HepG2 (cell line): ENCODE measurements around the gene ZNF280A. TPM values are rescaled to one million over a fixed set of nuclear protein-coding genes. Genes with fewer than 3 reads are reported as not detected.

Experiments
- ATAC-seq: fragments of 200-7000 bp; cut with Tn5 transposase; 3 replicates; pipeline ENCODE4 v1.9.1; 2020; ENCODE audit warnings: mild to moderate bottlenecking, moderate library complexity
- BruUV-seq: library from RNA; stranded (reverse); fragments of 400-500 nt; replicated peaks from 2 replicates; lab custom pipeline; 2021; lab: Mats Ljungman, UMichigan
- CTCF ChIA-PET: fragments of 300-600 bp; formaldehyde crosslinking; extraction: SDS; loops from one replicate; lab custom pipeline; 2021; ENCODE audit warnings: low total read pairs, inconsistent platforms, low intra/inter-chr PET ratio; lab: Yijun Ruan, JAX
- POLR2A ChIA-PET: fragments of 350-600 bp; sonication (Branson Sonifier 250); formaldehyde crosslinking; loops from one replicate; lab custom pipeline; 2020; ENCODE audit warnings: antibody characterized with exemption, inconsistent platforms; lab: Yijun Ruan, JAX
- DNase-seq: peaks from one replicate; pipeline ENCODE4 v3.0.0-alpha.2; 2015; ENCODE audit warnings: low spot score
- FAIRE-seq: peaks from 3 replicates; lab custom pipeline; 2011; peaks lifted over from hg19 to GRCh38; lab: Jason Lieb, UNC
- H2AFZ ChIP-seq: one replicate; pipeline ENCODE4 v1.6.1; 2011; ENCODE audit warnings: low read length, inconsistent platforms
- H3K27ac ChIP-seq: fragments of 300-600 bp; 3 replicates; pipeline ENCODE4 v1.8.0; 2011; ENCODE audit warnings: mixed run types, mild to moderate bottlenecking, mixed read lengths, low read length, inconsistent platforms; ENCODE audit not compliant: insufficient read depth; ENCODE audit errors: extremely low read length
- H3K27me3 ChIP-seq, 2 experiments: fragments of 200-600 bp in 1 of 2; 2 replicates in 1 of 2; 3 replicates in 1 of 2; pipeline versions ENCODE4 v1.6.0 to v1.8.0; 2011; ENCODE audit warnings: low read length in 2 of 2, mild to moderate bottlenecking in 2 of 2, moderate library complexity in 2 of 2, inconsistent platforms in 1 of 2; ENCODE audit not compliant: insufficient read depth in 2 of 2, control insufficient read depth in 1 of 2
- H3K36me3 ChIP-seq, 2 experiments: fragments of 200-600 bp in 1 of 2; replicated peaks in 1 of 2; 2 replicates in 1 of 2; 3 replicates in 1 of 2; pipeline versions ENCODE4 v1.5.1 to v1.8.0; 2011; ENCODE audit warnings: low read length in 2 of 2, inconsistent platforms in 1 of 2; ENCODE audit not compliant: insufficient read depth in 2 of 2, control insufficient read depth in 1 of 2
- H3K4me1 ChIP-seq: 2 replicates; pipeline ENCODE4 v1.5.1; 2012; ENCODE audit warnings: low read length, inconsistent platforms; ENCODE audit not compliant: insufficient read depth
- H3K4me2 ChIP-seq: 2 replicates; pipeline ENCODE4 v1.6.0; 2011; ENCODE audit warnings: low read depth, low read length, inconsistent platforms
- H3K4me3 ChIP-seq, 3 experiments: fragments of 200-600 bp in 1 of 3; sonication (generic), shearing (Covaris generic) in 1 of 3; replicated peaks in 1 of 3; 2 replicates each; pipeline ENCODE4 v1.5.1; 2011 to 2016; ENCODE audit warnings: low read length in 3 of 3, inconsistent platforms in 2 of 3, low read depth in 2 of 3, mild to moderate bottlenecking in 2 of 3, control low read depth in 1 of 3, mixed read lengths in 1 of 3; ENCODE audit not compliant: insufficient read depth in 1 of 3
- H3K79me2 ChIP-seq: one replicate; pipeline ENCODE4 v1.6.1; 2011; ENCODE audit warnings: low read length, inconsistent platforms; ENCODE audit not compliant: insufficient read depth
- H3K9ac ChIP-seq: 2 replicates; pipeline ENCODE4 v1.6.0; 2011; ENCODE audit warnings: mild to moderate bottlenecking, low read depth, low read length, inconsistent platforms; ENCODE audit not compliant: insufficient read depth
- H3K9me3 ChIP-seq: 2 replicates; pipeline ENCODE4 v1.5.1; 2012; ENCODE audit warnings: mild to moderate bottlenecking, low read length
- H4K20me1 ChIP-seq: 2 replicates; pipeline ENCODE4 v1.6.0; 2011; ENCODE audit warnings: inconsistent platforms, mild to moderate bottlenecking, low read length, moderate library complexity; ENCODE audit not compliant: insufficient read depth
- CENPBD1 ChIP-seq: sonication (generic); formaldehyde crosslinking; IDR thresholded peaks from 2 replicates; pipeline ENCODE4 v1.8.0; 2022; ENCODE audit warnings: missing genetic modification reagents, low read depth, mild to moderate bottlenecking, borderline replicate concordance
- ETV6 ChIP-seq: sonication (generic); formaldehyde crosslinking; conservative IDR thresholded peaks from 2 replicates; pipeline ENCODE4 v1.4.0; 2020; ENCODE audit warnings: missing genetic modification reagents
- HMGXB4 ChIP-seq, 2 experiments: sonication (generic) in 1 of 2; formaldehyde crosslinking in 1 of 2; IDR thresholded peaks; 2 replicates each; pipeline versions ENCODE4 v1.4.0 to v1.6.1; 2018 to 2020; ENCODE audit warnings: missing genetic modification reagents in 2 of 2, borderline replicate concordance in 1 of 2, low read depth in 1 of 2, mild to moderate bottlenecking in 1 of 2, missing biosample characterization in 1 of 2
- RBM22 ChIP-seq: fragments of 200-400 bp; formaldehyde crosslinking; optimal IDR thresholded peaks from 2 replicates; pipeline ENCODE3; 2017; ENCODE audit warnings: mild to moderate bottlenecking, low read length, moderate library complexity
- ZC3H4 ChIP-seq: sonication (generic); formaldehyde crosslinking; IDR thresholded peaks from 2 replicates; pipeline ENCODE4 v1.4.0; 2020; ENCODE audit warnings: missing genetic modification reagents, borderline replicate concordance
- ZMYM2 ChIP-seq: sonication (generic); formaldehyde crosslinking; IDR thresholded peaks from 2 replicates; pipeline ENCODE4 v1.8.0; 2022; ENCODE audit warnings: mild to moderate bottlenecking, missing genetic modification reagents
- ZNF234 ChIP-seq: sonication (generic); formaldehyde crosslinking; conservative IDR thresholded peaks from 2 replicates; pipeline ENCODE4 v1.5.1; 2020; ENCODE audit warnings: mild to moderate bottlenecking, missing genetic modification reagents
- ZNF264 ChIP-seq: sonication (generic); formaldehyde crosslinking; IDR thresholded peaks from 2 replicates; pipeline ENCODE4 v1.4.0; 2020; ENCODE audit warnings: missing genetic modification reagents
- ZNF451 ChIP-seq: sonication (generic); formaldehyde crosslinking; IDR thresholded peaks from 2 replicates; pipeline ENCODE4 v1.5.0; 2020; ENCODE audit warnings: mild to moderate bottlenecking, missing genetic modification reagents
- ZNF550 ChIP-seq: sonication (generic); formaldehyde crosslinking; IDR thresholded peaks from 2 replicates; pipeline ENCODE4 v1.4.0; 2020; ENCODE audit warnings: mild to moderate bottlenecking, missing genetic modification reagents, borderline replicate concordance
- ZNF572 ChIP-seq: sonication (generic); formaldehyde crosslinking; IDR thresholded peaks from 2 replicates; pipeline ENCODE4 v1.5.1; 2020; ENCODE audit warnings: mild to moderate bottlenecking, missing genetic modification reagents
- ZNF580 ChIP-seq: IDR thresholded peaks from 2 replicates; pipeline ENCODE4 v1.6.1; 2016; ENCODE audit warnings: low read depth, borderline replicate concordance
- ZNF672 ChIP-seq: sonication (generic); formaldehyde crosslinking; IDR thresholded peaks from 2 replicates; pipeline ENCODE4 v1.8.1; 2022; ENCODE audit warnings: missing genetic modification reagents
- ZNF75D ChIP-seq: sonication (generic); formaldehyde crosslinking; IDR thresholded peaks from 2 replicates; pipeline ENCODE4 v1.8.1; 2023; ENCODE audit warnings: missing genetic modification reagents, mild to moderate bottlenecking, borderline replicate concordance
- ZNF776 ChIP-seq: sonication (generic); formaldehyde crosslinking; IDR thresholded peaks from 2 replicates; pipeline ENCODE4 v1.4.0; 2020; ENCODE audit warnings: mild to moderate bottlenecking, missing genetic modification reagents
- ZNF782 ChIP-seq: sonication (generic); formaldehyde crosslinking; IDR thresholded peaks from 2 replicates; pipeline ENCODE4 v1.4.0; 2020; ENCODE audit warnings: missing genetic modification reagents, mild to moderate bottlenecking, borderline replicate concordance
- ZNF883 ChIP-seq: sonication (generic); formaldehyde crosslinking; IDR thresholded peaks from 2 replicates; pipeline ENCODE4 v1.5.1; 2020; ENCODE audit warnings: mild to moderate bottlenecking, missing genetic modification reagents; ENCODE audit errors: not compliant biosample characterization
- WGBS: methylation state at CpG from one replicate; pipeline ENCODE4 v1.1.6; 2017; ENCODE audit warnings: low lambda C conversion rate; 5-methylcytosine and 5-hydroxymethylcytosine counted together
- in situ Hi-C: cut with HindIII; loops from 2 replicates; pipeline ENCODE4 v1.10.0; 2017; ENCODE audit warnings: low pct_unique_long_range_greater_than_20kb; ENCODE audit not compliant: extremely low pct_ligation_motif_present
- intact Hi-C: fragments of 100-400 bp; cut with micrococcal nuclease; formaldehyde crosslinking; loops from one replicate; pipeline ENCODE4 v1.10.0; 2022; ENCODE audit not compliant: unreplicated experiment
- polyA plus RNA-seq, 8 experiments: library from polyadenylated mRNA; depleted of rRNA in 3 of 8; stranded (reverse) in 7 of 8; unstranded in 1 of 8; fragments of >200 nt; fragmentation: Illumina TruSeq in 4 of 8; extraction: Trizol in 4 of 8; gene quantifications; 2 replicates each; pipeline versions ENCODE4 v1.2.1 to v1.2.3, GENCODE V29; 2011 to 2016; ENCODE audit warnings: low read depth in 4 of 8, missing spikeins in 1 of 8, mixed read lengths in 1 of 8; ENCODE audit not compliant: insufficient read depth in 1 of 8
- total RNA-seq, 5 experiments: library from RNA; depleted of rRNA; stranded (reverse); fragments of >200 nt; fragmentation: Illumina TruSeq; extraction: Trizol; gene quantifications; 2 replicates each; pipeline ENCODE4 v1.2.3, GENCODE V29; 2016; ENCODE audit warnings: low read depth in 1 of 5
- TF ChIP-seq, protein P1 (sequence below): sonication (generic); formaldehyde crosslinking; IDR thresholded peaks from 2 replicates; pipeline ENCODE4 v1.5.0; 2020; ENCODE audit warnings: missing genetic modification reagents

Gene ZNF280A
- total and polyA plus RNA-seq, 2 of the 13 experiments (the other 11 are each of a cell fraction or from before 2014, with no cell fraction given), result 1.4 to 2.9 TPM

DNA sequence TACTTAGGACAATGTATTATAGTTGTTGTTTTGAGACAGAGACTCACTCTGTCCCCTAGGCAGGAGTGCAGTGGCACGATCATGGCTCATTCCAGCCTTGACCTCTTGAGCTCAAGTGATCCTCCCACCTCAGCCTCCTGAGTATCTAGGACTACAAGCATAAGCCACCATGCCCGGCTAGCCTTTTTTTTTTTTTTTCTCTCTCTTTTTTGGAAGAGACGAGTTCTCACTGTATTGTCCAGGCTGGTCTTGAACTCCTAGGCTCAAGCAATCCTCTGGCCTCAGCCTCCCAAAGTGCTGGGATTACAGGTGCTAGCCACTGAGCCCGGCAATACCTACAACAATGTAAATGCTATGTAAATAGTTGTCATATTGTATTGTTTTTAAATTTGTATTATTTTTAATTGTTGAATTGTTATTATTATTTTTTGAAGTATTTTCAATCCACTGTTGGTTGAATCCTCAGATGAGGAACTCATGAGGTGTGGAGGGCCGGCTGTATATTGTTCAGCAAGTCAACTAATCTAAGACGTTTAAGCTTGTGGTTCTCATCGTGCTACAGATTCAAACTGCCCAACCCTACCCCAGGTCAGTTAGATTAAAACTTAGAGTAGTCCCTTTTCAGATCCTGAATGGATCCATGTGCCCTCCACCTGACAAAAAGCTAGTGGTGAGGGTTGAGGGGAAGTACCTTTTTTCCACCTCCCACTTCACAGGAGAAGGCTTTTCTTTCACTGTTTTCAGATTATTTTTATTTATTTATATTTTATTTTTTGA, 11.9 kb upstream of the ZNF280A start:
- H3K4me1 ChIP-seq, result no peaks in the 10 kb centered on the region
- H3K9me3 ChIP-seq, result no peaks in the 10 kb centered on the region
- in situ Hi-C loops, result no loop called here
- no peak for ATAC-seq
- H3K9ac ChIP-seq, result no peak overlapping the region
- TF ChIP-seq ZNF264 (CRISPR knock-in tag) (no peak), ZNF580 (CRISPR knock-in tag) (no peak), ZNF572 (no peak), ZMYM2 (CRISPR knock-in tag) (no peak), ZNF776 (CRISPR knock-in tag) (no peak), ZNF883 (CRISPR knock-in tag) (no peak), HMGXB4 (CRISPR knock-in tag; IDR thresholded peaks at IDR 0.05; ENCODE audit: borderline replicate concordance in 1 of 2, low read depth in 1 of 2) (no peak), ZNF234 (no peak), CENPBD1 (CRISPR knock-in tag) (no peak), ZNF672 (CRISPR knock-in tag) (no peak), RBM22 (no peak), ZNF550 (CRISPR knock-in tag) (no peak), ZNF451 (no peak), ZC3H4 (no peak), ETV6 (no peak), ZNF782 (CRISPR knock-in tag) (no peak), ZNF75D (CRISPR knock-in tag) (no peak)
- TF ChIP-seq, protein P1, sequence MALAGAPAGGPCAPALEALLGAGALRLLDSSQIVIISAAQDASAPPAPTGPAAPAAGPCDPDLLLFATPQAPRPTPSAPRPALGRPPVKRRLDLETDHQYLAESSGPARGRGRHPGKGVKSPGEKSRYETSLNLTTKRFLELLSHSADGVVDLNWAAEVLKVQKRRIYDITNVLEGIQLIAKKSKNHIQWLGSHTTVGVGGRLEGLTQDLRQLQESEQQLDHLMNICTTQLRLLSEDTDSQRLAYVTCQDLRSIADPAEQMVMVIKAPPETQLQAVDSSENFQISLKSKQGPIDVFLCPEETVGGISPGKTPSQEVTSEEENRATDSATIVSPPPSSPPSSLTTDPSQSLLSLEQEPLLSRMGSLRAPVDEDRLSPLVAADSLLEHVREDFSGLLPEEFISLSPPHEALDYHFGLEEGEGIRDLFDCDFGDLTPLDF (CRISPR knock-in tag), result no peak
- TF ChIP-seq, all 625 proteins: peak for 0
- no TSS peak for BruUV-seq
- 0 out of 5 replicates have a peak, but pooled peaks cover 0 to 3% of the 10 kb centered on the region in 2 experiments for H3K27me3 ChIP-seq
- H3K4me2 ChIP-seq, result no peak overlapping the region
- no peak for FAIRE-seq
- intact Hi-C loops, result no loop called here
- no peak overlapping the region for H2AFZ ChIP-seq
- no peak overlapping the region for H3K27ac ChIP-seq
- no peak for DNase-seq
- no peak overlapping the region for H3K4me3 ChIP-seq
- H4K20me1 ChIP-seq, result no peaks in the 10 kb centered on the region
- CTCF ChIA-PET, result no interaction called here
- 13% methylated on average over 7 of the region's 7 CpGs for WGBS
- H3K36me3 ChIP-seq, result no peaks in the 10 kb centered on the region
- no peaks in the 10 kb centered on the region for H3K79me2 ChIP-seq
- POLR2A ChIA-PET, result no interaction called here
